Measurements from ENCODE around the gene IRX4. TPM values are rescaled to one million over a fixed set of nuclear protein-coding genes. Genes with fewer than 3 reads are reported as not detected.

IRX4 gene
- polyA plus RNA-seq, 4 donors, result 0.16 to 1.3 (median 0.50) TPM; not detected in 1

Other genes starting within 250 kb of the IRX4 start
- gene MRPL36, start 83.1 kb downstream of the IRX4 start, polyA plus RNA-seq (ENCODE audit: insufficient read length in 4 of 4), result 10 to 100 TPM; 31.2 to 43.0 (median 38.9) TPM
- 10 to 100 TPM; 35.4 to 64.5 (median 54.7) TPM for gene NDUFS6, start 81.5 kb downstream of the IRX4 start, polyA plus RNA-seq (ENCODE audit: insufficient read length in 4 of 4)